HG02763 (cell line): ENCODE measurements around the gene C11orf98.
"Not testable (repeated sequence)": the region's sequence is repeated elsewhere in the genome, so short reads cannot be mapped to it uniquely, and the experiment has no call there.

Experiments used
- ATAC-seq: cut with Tn5 transposase; IDR thresholded peaks from one replicate; pipeline ENCODE4 v1.9.1; 2021; ENCODE audit warnings: mild to moderate bottlenecking, moderate library complexity; ENCODE audit not compliant: unreplicated experiment

C11orf98 gene

DNA sequence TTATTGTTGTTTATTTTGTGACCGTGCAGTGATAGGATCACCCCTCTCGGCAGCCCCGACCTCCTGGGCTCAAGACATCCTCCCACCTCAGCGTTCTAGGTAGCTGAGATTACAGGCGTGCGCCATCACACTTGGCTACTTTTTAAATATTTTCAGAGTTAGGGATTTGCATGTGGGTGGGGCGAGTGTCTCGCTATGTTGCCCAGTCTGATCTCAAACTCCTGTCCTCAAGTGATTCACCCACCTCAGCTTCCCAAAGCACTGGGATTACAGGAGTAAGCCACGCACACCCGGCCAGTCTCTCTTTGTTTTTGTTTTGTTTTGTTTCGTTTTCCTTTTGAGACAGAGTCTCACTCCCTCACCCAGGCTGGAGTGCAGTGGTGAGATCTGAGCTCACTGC lies 10.7 kb downstream of the C11orf98 start:
- ATAC-seq: no peak

DNA sequence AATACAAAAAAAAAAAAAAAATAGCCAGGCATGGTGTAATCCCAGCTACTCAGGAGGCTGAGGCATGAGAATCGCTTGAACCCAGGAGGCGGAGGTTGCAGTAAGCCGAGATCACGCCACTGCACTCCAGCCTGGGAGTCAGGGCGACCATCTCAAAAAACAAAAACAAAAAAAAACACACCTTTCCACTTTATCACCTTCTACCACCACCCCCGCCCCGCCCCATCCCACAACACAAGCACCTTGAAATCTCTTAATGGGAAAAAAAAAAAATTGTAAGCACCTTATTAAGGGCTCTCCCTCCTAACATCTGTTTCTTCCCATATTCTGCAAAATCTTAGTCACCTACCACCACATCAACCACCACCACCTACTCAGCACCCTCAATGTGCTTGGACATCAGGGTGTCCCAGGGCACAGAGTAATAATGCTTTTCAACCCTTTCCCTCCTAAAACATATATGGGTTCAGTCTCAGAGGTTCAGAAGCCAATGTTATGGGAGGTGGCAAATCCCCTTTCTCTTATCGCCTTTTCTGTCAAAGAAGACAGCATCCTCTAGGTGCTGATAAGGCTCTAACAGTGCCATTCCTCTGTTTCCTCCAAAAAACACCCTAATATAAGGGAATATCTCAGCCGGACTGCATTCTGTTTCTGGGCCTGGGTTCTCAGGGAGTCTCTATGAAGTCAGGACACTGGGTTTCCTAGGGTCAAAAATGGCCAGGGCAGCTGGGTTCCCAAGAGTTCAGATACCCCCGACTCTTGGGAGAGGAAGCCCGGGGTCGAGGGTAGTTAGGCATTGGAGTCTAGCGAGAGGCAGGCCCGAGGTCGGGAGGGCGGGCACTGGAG lies 12.6 kb downstream of the C11orf98 start:
- ATAC-seq: no peak

DNA sequence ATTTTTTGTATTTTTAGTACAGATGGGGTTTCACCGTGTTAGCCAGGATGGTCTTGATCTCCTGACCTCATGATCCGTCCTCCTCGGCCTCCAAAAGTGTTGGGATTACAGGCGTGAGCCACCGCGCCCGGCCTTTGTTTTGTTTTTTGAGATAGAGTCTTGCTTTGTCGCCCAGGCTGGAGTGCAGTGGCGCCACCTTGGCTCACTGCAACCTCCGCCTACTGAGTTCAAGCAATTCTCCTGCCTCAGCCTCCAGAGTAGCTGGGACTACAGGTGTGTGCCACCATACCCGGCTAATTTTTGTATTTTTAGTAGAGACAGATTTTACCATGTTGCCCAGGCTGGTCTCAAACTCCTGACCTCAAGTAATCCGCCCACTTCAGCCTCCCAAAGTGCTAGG lies 14.7 kb downstream of the C11orf98 start:
- not testable (repeated sequence) for ATAC-seq

DNA sequence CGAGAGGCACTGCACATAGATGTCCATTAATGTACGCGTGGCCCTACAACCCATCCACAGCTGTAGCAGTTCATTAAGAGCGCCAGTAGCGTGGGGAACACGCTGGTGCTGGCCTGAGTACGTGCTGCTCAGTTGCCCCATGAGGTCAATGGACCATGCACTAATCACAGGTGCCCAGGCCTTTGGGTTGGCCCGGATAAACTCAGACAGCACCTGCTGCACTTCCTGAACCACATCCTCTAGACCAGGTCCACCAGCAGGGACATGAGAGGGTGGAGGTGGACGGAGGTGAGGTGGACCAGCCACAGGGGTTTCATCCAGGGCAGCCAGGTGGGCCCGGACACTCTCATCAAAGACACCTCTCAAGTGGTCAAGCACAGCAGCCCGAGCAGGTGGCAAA lies 15.5 kb downstream of the C11orf98 start:
- ATAC-seq: no peak

DNA sequence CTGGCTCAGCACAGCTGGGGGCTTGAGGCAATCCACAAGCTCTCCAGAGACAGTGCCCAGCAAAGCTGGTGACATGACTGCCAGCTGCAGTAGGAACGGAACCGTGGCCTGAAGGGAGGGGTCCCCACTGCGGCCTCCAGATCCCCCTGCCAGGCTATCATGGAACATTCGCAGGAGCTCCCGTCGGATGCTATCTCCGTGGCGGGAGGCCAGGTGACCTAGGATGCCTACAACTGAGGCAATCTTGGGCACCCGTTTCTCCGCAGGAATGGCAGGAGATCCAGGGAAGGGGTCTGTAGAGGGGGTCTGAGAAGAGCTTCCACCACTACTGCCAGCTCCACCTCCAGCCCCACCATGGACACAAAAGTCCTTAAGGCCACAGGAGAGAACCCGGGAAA lies 16.0 kb downstream of the C11orf98 start:
- no peak for ATAC-seq

DNA sequence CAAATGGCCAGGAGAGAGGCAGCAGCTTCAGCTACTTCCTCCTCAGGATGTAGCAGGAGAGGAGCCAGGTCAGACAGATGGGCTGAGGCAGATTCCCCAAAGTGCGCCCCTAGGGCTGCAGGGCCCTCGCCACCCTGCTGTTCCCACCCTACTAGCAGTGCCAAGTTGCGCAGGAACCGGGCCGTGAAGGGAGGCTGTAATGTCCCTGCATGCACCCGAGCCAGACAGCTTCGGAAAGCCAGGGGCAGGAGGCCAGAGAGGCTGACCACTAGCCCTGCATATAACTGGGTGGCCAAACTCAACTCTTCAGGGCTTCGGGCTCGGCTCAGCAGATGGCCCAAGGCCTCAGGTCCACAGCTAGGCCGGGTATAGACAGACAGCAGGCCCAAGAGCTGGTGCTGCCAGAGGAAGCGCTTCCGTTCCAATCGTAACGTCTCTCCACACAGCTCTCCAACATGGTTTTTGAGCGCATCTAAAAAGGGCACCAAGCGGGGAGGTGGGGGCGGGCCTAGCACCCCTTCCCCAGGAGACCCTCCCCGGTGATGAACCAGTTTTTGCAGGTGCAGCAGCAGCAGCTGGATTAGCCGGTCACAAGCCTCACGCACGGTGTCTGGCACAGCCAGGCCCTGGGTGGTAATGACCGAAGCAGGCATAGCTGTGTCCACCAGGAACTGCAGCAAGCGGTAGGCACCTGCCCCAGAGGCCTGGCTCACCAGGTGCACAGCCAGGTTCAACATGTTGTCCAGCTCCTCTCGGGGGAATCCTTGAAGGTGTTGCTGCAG lies 16.6 kb downstream of the C11orf98 start:
- no peak for ATAC-seq

DNA sequence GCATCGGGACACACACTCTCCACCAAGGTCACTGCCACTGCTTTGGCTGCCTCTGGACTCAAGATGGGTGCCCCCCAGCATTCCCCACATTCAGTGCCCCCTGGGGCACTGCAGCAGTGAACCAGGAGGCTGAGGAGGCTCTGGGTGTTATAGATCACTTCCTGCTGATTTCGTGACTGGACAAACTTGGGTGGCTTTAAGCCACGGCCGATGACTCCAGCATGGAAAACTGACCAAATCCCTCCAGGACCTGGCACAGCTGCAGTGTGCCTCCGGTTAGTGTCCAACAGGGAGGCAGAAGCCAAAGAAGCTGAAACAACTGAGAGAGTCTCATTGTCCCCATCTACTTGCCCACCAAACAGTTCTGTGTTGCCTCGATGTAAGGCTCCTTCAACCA lies 17.4 kb downstream of the C11orf98 start:
- no peak for ATAC-seq

DNA sequence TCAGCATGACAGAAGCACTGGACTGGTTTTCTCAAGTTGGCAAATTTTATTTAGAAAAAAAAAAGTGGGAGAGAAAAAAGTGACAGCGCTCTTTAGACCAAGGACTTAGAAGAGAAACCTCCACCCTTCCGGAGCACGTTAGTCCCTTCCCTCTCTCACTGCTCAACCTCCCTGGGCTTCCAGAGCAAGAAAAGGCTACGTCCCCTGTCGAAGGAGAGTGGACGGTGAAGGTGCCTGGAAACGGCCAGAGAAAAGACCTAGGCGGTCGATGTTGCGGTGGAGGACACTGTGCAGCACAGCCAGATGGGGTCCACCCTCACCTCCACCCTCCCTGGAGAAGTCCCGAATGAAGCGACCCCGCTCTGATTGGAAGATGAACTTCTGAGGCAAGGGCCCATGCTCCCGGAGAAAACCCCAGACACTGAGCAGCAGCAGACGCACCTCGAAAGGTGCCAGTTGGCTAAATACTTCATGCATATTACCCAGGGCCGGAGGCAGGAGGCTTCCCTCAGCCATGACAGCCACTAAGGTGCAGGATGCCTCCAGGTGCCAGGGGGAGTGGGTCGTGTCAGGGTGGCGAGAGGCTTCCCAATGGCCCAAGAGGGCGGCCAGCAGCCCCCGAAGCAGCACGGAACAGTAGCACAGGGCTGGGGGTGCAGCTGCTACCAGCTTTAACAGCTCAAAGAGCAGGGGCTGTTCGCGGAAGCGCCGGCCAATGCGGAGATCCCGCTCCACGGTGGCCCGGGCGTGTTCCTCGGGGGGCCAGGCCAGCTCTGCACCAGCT lies 18.0 kb downstream of the C11orf98 start:
- ATAC-seq: no peak

DNA sequence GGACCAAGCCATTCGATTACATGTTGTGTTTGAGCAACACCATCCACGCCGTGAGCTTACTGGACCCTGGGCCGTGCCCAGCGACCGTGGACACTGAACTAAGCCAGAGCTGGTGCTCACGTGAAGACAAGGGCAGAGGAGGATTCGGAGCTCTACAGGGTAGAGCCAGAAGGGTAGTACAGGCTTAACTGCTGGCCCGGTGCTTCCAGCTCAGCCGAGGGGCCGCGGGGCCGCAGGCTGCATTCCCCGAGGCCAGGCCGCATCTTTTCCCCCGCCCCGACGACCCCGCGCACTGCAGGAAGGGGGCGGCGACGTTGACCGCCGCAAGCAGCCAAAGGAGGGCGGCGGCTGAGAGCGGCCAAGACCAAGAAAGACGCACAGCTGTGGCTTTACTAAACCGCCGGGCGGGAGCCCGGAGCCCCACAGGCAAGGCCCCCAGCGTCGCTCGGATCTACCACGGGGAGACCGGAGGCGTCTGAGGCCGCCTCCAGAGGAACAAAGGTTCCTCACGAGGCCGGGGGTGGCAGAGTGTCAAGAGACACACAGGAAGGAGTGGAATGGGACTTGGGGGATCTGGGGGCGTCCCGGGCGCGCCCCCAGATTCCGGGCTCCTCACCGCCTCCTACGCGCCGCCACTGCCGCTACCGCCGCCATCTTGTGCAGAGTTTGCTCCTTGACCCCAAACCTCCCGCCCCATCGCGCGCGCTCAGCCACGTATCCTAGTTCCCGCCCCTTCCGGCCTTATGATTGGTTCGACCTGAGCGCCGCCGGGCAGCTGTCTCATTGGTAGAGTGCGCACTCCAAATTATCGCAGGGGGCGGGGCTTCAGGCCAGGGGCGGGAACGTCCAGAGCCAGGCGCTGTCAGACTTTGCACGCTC lies 18.8 kb downstream of the C11orf98 start, which contains the start of gene GANAB:
Gene GANAB, minus strand, starts transcription at position 668 of the 879 bp plus-strand sequence. Its CDS starts 14 bp downstream, at position 654.
- peak; percentile 95 for ATAC-seq

DNA sequence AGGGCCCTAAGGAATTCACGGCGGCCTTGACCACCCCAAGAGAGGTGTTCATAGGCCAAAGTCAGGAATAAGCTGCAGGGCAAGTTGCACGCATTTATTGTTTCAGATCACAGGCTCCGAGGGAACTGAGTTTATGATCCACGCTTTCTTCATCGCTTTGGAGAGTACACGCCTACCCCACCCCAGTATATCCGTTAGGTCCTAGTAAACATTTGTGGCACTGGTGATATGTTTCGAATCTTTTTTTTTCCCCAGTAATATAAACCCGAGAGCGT lies 19.4 kb downstream of the C11orf98 start:
- ATAC-seq: no peak

DNA sequence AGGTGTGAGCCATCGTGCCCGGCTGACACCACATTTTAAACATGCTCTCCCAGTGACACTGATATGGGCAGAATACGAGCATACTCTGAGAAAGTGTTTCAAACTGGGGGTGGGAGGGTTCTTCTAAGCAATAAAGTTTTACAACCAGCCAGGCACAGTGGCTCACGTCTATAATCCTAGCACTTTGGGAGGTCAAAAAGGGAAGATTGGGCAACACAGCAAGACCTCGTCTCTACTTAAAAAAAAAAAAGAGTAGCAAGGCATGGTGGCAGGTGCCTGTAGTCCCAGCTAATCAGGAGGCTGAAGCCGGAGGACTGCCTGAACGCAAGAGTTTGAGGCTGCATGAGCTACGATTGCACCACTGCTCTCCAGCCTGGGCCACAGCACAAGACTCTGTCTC lies 20.8 kb downstream of the C11orf98 start:
- no peak for ATAC-seq

DNA sequence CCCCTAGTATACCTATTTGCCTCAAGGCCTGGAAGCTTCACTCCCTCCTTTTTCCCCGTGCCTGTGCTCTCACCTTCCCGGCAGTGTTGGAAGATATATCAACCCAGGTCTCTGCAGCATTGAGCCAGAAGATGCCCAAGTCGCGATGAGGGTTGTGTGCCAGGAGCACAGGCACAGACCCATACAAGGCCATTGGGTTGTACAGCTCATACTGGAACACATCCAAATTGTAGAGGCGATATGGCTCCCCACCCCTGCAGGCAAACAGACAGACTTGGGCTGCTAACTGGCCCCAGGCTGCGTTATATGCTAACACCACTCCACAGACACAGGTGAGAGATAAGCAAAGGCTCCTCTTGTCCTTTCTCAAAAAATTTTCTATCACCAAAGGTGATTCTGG lies 32.5 kb downstream of the C11orf98 start:
- no peak for ATAC-seq

DNA sequence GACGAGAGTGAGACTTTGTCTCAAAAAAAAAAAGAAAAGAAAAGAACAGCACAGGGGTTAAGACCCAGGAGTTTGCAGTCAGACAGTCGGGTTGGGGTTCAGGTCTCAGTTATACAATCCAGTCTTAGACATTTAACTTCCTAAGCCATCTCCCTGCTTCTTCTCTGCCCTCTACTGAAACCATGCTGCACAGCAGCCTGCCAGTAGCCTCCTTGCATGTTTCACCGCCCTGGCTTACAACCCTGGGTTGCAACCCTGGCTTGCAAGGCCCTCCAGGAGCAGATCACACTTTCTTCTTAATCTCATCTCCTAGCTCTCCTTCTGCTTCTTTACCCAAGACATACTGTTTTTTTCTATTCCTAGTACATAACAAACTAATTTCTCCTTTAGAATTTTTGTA lies 37.3 kb downstream of the C11orf98 start:
- no peak for ATAC-seq

DNA sequence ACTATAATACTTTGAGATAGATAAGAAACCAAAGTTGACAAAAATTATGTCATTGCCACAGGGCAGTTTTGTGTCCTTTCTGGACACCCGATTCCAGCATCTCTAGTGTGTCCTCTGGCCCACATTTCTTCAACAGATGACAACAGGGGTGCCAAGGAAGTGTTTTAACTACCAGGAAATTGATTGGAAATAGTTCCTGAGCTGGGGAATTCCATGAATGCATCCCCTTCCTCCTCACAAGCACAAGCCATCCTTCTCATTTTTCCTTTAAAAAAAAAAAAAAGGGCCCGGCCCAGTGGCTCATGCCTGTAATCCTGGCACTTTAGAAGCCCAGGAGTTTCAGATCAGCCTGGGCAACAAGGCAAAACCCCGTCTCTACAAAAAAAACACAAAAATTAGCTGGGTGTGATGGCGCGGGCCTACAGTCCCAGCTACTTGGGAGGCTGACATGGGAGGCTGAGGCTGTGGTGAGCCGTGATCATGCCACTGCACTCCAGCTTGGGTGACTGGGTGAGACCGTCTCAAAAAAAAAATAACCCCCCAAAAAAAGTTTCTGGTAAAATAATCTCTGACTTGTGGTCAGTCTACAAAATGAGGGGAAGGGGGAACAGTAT lies 42.4 kb downstream of the C11orf98 start:
- no peak for ATAC-seq

DNA sequence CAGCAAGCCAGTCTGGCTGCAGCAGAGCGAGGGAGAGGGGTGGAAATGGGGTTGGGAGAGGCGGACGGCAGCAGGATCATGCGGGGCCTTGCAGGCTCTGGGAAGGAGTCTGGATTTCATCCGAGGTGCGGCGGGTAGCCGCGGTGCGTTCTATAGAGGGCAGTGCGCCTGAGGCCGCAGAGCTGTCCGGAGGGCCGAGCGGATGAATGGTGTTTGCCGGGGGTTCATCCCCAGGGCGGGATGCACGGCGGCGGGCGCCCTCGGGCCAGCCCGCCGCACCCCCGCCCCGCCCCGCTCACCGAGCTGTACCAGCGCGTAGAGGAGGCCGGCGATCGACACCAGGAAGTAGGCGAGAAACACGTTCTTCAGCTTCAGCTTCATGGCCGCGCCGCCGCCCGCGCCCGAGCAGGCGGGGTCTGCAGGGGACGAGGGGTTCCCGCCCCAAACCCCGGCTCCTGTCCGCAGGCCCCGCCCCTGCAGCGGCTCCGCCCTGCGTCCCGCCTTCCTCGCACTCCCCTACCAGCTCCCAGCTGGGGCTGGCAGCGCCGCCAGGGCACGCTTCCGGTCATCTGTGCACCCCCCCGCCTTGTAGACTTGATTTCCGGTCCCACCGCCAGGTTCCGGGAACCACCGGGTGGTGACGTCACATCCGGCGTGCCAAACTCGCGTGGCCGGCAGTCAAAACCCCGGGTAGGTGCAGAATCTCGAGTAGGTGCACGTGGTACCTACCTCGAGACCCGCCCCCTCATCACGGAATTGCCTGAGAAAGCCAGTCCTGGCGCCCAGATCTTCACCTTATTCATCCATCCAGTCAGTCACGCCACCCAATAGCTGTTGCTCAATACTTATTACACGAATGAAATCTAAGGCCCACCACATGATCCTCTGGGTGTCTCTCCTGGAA lies 43.2 kb downstream of the C11orf98 start, which contains the start of gene B3GAT3:
Gene B3GAT3, minus strand, starts transcription at position 420 of the 904 bp plus-strand sequence. Its CDS starts 39 bp downstream, at position 381.
- peak; percentile 89 for ATAC-seq

DNA sequence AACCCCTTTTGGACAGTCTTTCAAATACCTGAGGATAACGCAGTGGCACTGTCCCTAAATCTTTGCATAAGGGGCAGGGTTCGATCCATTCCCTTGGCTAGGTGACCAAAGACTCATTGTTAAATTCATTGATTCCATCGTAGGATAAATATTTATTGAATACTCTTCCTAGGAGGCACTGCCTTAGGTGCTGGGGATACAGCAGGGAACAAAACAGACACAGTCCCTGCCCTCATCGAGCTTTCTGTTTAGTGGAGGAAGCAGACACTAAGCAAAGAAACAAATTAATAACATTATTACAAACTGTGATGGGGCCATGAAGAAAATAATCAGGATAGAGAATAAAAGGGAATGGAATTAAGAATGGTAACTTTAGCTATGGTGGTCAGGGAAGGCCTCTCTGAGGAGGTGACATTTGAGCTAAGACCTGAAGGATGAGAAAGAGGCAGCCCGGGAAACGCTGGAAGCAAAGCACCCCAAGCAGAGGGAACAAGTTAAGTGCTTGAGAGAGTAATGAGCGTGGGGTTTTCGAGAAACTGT lies 43.9 kb downstream of the C11orf98 start:
- ATAC-seq: no peak

DNA sequence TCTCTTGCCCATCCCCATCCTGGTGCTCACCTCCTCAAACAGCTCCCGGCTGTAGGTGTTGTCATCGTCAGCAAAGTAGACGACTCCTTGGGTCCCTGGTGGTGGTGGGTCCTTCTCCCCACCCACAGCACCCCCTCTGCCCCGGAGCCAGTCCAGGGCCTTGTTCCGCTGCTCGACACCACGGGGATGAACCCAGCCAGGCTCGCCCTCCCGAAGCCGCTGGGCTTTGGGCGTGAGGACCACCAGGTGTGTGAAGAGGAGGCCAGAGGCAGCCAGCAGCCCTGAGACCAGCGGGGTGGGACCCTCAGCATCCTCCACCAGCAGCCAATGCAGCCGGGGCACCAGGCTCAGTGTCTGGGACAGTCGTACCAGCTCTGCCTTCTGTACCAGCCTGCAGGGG lies 48.1 kb downstream of the C11orf98 start:
- not testable (repeated sequence) for ATAC-seq

DNA sequence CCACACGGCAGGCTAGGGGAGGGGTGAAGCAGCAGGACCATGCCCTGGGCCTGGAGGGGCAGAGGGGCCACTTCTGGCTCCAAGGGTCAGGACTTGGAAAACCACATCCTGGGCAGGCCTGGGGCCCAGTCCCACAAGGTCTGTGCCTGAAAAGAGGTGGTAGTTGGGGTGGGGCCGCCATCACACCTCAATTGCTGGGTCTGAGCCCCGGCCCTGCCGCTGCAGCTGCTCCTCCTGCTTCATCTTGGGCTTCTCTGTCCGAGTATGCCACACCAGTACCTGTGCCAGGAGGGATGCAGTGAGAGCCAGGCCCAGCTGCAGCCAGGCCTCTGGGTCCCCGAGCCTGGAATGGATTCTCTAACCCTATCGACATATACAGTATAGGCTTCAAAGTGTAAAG lies 49.5 kb downstream of the C11orf98 start:
- ATAC-seq: no peak

DNA sequence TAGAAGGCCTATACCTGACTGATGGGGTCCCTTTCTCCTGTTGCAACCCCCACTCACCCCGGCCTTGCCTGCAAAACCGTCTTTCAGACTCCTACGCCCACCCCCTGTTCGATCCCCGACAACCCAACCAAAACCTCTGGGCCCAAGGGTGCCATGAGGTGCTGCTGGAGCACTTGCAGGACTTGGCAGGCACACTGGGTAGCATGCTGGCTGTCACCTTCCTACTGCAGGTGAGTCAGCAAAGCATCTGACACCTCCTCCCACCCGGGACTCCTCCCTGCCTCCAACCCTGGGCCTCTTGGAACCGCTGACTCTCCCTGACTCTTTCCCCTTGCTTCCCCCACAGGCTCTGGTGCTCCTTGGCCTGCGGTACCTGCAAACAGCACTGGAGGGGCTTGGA lies 50.7 kb downstream of the C11orf98 start:
- no peak for ATAC-seq
